Pancreas (tissue), 10 donors: Measurements from ENCODE around the gene NBEAL1. TPM values are rescaled to one million over a fixed set of nuclear protein-coding genes. Genes with fewer than 3 reads are reported as not detected.
"Not testable (repeated sequence)": the region's sequence is repeated elsewhere in the genome, so short reads cannot be mapped to it uniquely, and the experiment has no call there.

Experiments used
- ATAC-seq, 4 donors: fragments of 200-7000 bp; cut with Tn5 transposase; one replicate each; pipeline versions ENCODE4 v1.8.0 to v1.9.1; 2020; ENCODE audit warnings: mild to moderate bottlenecking in 4 of 4, moderate library complexity in 4 of 4
- DNase-seq, 6 donors: peaks; one replicate each; pipeline ENCODE4 v3.0.0-alpha.2; 2020
- FAIRE-seq: peaks from 2 replicates; lab custom pipeline; 2012; peaks lifted over from hg19 to GRCh38; lab: Jason Lieb, UNC
- H3K27ac ChIP-seq, 4 donors: fragments of 200-600 bp; sonication (generic); 1 replicate in 3 of 4; 2 replicates in 1 of 4; pipeline versions ENCODE4 v1.5.0 to v1.8.0; 2020
- H3K27me3 ChIP-seq, 4 donors: fragments of 200-600 bp; one replicate each; pipeline ENCODE4 v1.8.0; 2021
- H3K36me3 ChIP-seq, 3 donors: fragments of 200-600 bp; sonication (generic) in 1 of 3; one replicate each; pipeline versions ENCODE4 v1.5.0 to v1.8.0; 2020 to 2021
- H3K4me1 ChIP-seq, 3 donors: fragments of 200-600 bp; one replicate each; pipeline ENCODE4 v1.8.0; 2021
- H3K4me3 ChIP-seq, 4 donors: fragments of 200-600 bp; sonication (generic) in 2 of 4; one replicate each; pipeline versions ENCODE4 v1.5.0 to v1.8.0; 2020 to 2021
- H3K9me3 ChIP-seq, 4 donors: fragments of 200-600 bp; one replicate each; pipeline ENCODE4 v1.8.0; 2021
- CTCF ChIP-seq, 4 donors: fragments of 200-600 bp; sonication (generic) in 3 of 4; IDR thresholded peaks; one replicate each; pipeline versions ENCODE4 v1.5.0 to v1.8.0; 2021; ENCODE audit warnings: antibody characterized with exemption in 4 of 4
- WGBS, 2 donors: extraction: QIAGEN DNeasy Blood & Tissue Kit; methylation state at CpG; one replicate each; pipeline ENCODE4 v1.1.7; 2013; 5-methylcytosine and 5-hydroxymethylcytosine counted together
- intact Hi-C, 3 donors: fragments of 100-400 bp; cut with DNase I; formaldehyde crosslinking; loops; one replicate each; pipeline versions ENCODE4 v1.11.1 to v1.14.2; 2022
- polyA plus RNA-seq, 2 donors: library from polyadenylated mRNA; stranded (reverse); fragments of 200-250 nt; gene quantifications; one replicate each; pipeline ENCODE4 v1.2.3, GENCODE V29; 2013
- total RNA-seq, 6 donors: library from RNA; stranded (reverse); fragmentation: NEBNext Ultra II Directional in 4 of 6; extraction: Animal tissue kit (Norgen Biotek cat#: 25700) in 4 of 6; gene quantifications; one replicate each; pipeline versions ENCODE4 v1.2.1 to v1.2.4, GENCODE V29; 2021 to 2023
- donor health status: healthy with polysubstance abuse.
- donor health status: DM: no; HTN: no; CAD: no; lungs with moderate emphysema.
- donor health status: DM: no; HTN: no; CAD: no.
- donor health status: control.
- donor health status: control.
- donor health status: Bipolar disorder and iron deficiency.
- donor health status: DM: yes; HTN: yes; CAD: no.
- donor health status: DM: no; HTN: no; CAD: no.
- donor health status: DM: no; HTN: no; CAD: no.
- donor health status: DM: yes; HTN: yes; CAD: no.

NBEAL1 gene
- total and polyA plus RNA-seq, 8 donors = 4.0 to 27.2 (median 14.5) TPM

GRCh38 chr2:203077451-203077850, 62.8 kb downstream of the NBEAL1 start:
- Histone ChIP-seq H3K27ac (no peak overlapping the region), H3K4me3 (no peak overlapping the region), H3K36me3 (no peaks in the 10 kb centered on the region), H3K4me1 (no peaks in the 10 kb centered on the region), H3K9me3 (no peaks in the 10 kb centered on the region), H3K27me3 (no peaks in the 10 kb centered on the region)
- no peak for ATAC-seq
- TF ChIP-seq CTCF (IDR thresholded peaks at IDR 0.05) = no peak
- WGBS, 2 donors = 84 to 91% methylated on average over 3 of the region's 3 CpGs
- intact Hi-C loops = no loop called here
- no peak for FAIRE-seq
- DNase-seq = no peak

GRCh38 chr2:203080447-203081045, 65.9 kb downstream of the NBEAL1 start:
- no peak for TF ChIP-seq CTCF (IDR thresholded peaks at IDR 0.05)
- Histone ChIP-seq H3K36me3 (no peaks in the 10 kb centered on the region), H3K4me3 (no peak overlapping the region), H3K27ac (no peak overlapping the region), H3K9me3 (no peaks in the 10 kb centered on the region), H3K4me1 (peaks cover 0 to 3% (median 0%) of the 10 kb centered on the region in 3 donors), H3K27me3 (no peaks in the 10 kb centered on the region)
- FAIRE-seq (no peak), DNase-seq (no peak), ATAC-seq (no peak)
- 88 to 92% methylated on average over 2 of the region's 2 CpGs for WGBS, 2 donors
- intact Hi-C loops = no loop called here

- ATAC-seq = no peak
- 57 to 59% methylated on average over 2 of the region's 2 CpGs for WGBS, 2 donors
Measured at GRCh38 chr2:203083328-203083727, 68.7 kb downstream of the NBEAL1 start.

GRCh38 chr2:203086381-203086780, 71.7 kb downstream of the NBEAL1 start:
- H3K4me1 ChIP-seq, FAIRE-seq, DNase-seq, H3K9me3 ChIP-seq, ATAC-seq, intact Hi-C loops, H3K27me3 ChIP-seq, H3K36me3 ChIP-seq, H3K27ac ChIP-seq, H3K4me3 ChIP-seq: not testable (repeated sequence)
- WGBS, 2 donors = 94 to 100% methylated on average over 1 of the region's 1 CpG

More at GRCh38 chr2:203083328-203083727, 68.7 kb downstream of the NBEAL1 start:
- Histone ChIP-seq H3K4me1 (peaks cover 0 to 3% (median 0%) of the 10 kb centered on the region in 3 donors), H3K9me3 (no peaks in the 10 kb centered on the region), H3K36me3 (no peaks in the 10 kb centered on the region), H3K27ac (no peak overlapping the region), H3K4me3 (no peak overlapping the region), H3K27me3 (no peaks in the 10 kb centered on the region)
- no peak for FAIRE-seq
- no peak for DNase-seq
- intact Hi-C loops = no loop called here
- TF ChIP-seq CTCF (IDR thresholded peaks at IDR 0.05) = no peak

GRCh38 chr2:203090721-203091120, 76.0 kb downstream of the NBEAL1 start:
- H3K9me3 ChIP-seq, DNase-seq, H3K36me3 ChIP-seq, FAIRE-seq, H3K27ac ChIP-seq, H3K4me1 ChIP-seq, H3K27me3 ChIP-seq, intact Hi-C loops, H3K4me3 ChIP-seq, ATAC-seq: not testable (repeated sequence)
- WGBS, 2 donors = 97 to 100% methylated on average over 4 of the region's 4 CpGs

- Histone ChIP-seq H3K36me3 (peaks cover 0 to 6% (median 2%) of the 10 kb centered on the region in 3 donors), H3K9me3 (no peaks in the 10 kb centered on the region), H3K27me3 (no peaks in the 10 kb centered on the region), H3K4me3 (no peak overlapping the region), H3K4me1 (no peaks in the 10 kb centered on the region), H3K27ac (no peak overlapping the region)
- FAIRE-seq = peak; percentile 23
- WGBS, 2 donors = 73 to 75% methylated on average over 1 of the region's 1 CpG
- TF ChIP-seq CTCF (IDR thresholded peaks at IDR 0.05) = peak in 1 of 4 donors; percentile 9
- no peak for DNase-seq
- intact Hi-C loops = no loop called here
- no peak for ATAC-seq
Measured at GRCh38 chr2:203097735-203098134, 83.1 kb downstream of the NBEAL1 start.

GRCh38 chr2:203102357-203102756, 87.7 kb downstream of the NBEAL1 start:
- WGBS, 2 donors = 86 to 97% methylated on average over 1 of the region's 1 CpG
- DNase-seq, ATAC-seq, H3K4me3 ChIP-seq, H3K4me1 ChIP-seq, H3K27ac ChIP-seq, FAIRE-seq, intact Hi-C loops, H3K27me3 ChIP-seq, H3K9me3 ChIP-seq: not testable (repeated sequence)
- peaks cover 0 to 16% (median 6%) of the 10 kb centered on the region in 3 donors for H3K36me3 ChIP-seq
